Stimulated activated CD4-positive, alpha-beta T cell treated with anti-CD3 and anti-CD28 coated beads, Interleukin-12 subunit alpha, Interleukin-12 subunit beta, amount 100 ng/mL, for 48 hours (primary cell): Measurements from ENCODE around the gene TNFRSF17.
"Not testable (repeated sequence)": the region's sequence is repeated elsewhere in the genome, so short reads cannot be mapped to it uniquely, and the experiment has no call there.

Experiments used
- DNase-seq, 3 donors: peaks; one replicate each; pipeline ENCODE4 v3.0.0-alpha.2; 2020; ENCODE audit warnings: low read depth in 2 of 3, low spot score in 1 of 3

TNFRSF17 gene

DNA sequence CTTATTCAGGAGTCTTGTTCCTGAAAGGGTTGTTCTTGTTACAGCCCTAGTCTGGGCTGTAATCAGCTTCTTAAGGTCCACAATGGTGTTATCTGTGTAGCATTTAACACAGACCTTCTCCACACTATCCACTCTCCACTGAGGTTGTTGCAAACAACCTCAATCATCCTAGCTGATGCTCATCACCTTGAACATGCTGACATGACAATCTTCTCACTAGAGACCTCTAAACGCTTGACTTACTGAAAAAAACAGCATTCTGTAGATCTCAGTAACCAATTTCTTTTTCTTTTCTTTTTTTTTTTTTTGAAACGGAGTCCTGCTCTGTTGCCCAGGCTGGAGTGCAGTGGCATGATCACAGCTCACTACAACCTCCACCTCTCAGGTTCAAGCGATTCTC lies 3.6 kb downstream of the TNFRSF17 start:
- no peak for DNase-seq

DNA sequence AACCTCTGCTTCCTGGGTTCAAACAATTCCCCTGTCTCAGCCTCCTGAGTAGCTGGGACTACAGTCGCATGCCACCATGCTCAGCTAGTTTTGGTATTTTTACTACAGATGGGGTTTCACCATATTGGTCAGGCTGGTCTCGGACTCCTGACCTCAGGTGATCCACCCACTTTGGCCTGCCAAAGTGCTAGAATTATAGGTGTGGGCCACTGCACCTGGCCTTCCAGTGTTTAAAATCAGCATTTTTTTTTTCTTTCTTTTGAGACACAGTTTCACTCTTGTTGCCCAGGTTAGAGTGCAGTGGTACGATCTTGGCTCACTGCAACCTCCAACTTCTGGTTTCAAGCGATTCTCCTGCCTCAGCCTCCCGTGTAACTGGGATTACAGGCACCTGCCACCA lies 5.3 kb downstream of the TNFRSF17 start:
- not testable (repeated sequence) for DNase-seq

DNA sequence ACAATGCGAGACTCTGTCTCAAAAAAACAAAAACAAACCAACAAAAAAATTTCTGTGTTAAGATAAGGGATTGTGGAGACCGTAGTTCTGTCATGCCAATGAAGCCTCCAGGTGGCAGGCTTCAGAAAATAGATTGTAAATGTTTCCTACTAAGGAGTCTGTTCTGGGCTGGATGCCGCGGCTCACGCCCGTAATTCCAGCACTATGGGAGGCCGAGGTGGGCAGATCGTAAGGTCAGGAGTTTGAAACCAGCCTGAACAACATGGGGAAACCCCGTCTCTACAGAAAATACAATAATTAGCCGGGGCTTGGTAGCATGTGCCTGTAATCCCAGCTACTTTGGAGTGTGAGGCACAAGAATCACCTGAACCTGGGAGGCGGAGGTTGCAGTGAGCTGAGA lies 7.1 kb downstream of the TNFRSF17 start:
- DNase-seq, result no peak

DNA sequence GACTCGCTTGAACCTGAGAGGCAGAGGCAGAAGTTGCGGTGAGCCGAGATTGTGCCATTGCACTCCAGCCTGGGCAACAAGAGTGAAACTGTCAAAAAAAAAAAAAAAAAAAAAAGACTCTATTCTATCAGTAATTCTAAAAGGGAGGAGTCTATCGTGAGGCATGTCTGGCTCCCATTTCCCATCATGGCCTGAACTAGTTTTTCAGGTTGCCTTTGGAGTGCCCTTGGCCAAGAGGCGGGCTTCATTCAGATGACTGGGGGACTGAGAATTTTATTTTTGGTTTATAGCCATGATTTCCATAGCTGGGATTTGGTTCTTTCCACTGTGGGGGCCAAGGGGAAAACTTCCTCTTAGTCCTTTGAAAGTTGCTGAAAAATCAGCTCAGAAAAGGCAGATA lies 8.1 kb downstream of the TNFRSF17 start:
- DNase-seq, result no peak

DNA sequence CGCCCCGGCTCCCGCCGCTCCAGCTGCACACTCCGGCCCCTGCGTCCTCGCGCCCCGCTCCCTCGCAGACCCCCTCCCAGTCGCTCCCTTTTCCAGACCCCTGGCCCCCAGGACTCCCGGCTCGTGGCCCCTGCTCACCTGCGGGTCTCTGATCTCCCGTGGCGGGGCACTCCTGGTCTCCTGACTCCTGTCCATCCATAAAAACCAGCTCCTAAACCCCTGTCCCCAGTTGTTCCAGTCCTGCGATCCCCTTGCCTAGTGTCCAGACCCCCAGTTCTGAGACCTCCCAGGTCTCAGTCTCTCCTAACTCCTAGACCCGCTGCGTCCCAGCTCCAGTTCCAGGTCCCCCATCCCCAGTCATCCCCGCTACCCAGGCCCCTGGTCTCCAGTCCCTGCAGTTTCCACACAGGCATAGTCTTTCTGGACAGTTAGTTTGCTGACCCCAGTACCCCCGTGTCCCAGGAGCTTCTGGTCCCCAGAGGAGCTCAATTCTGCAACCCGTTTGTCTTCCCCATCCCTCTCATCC lies 11.9 kb downstream of the TNFRSF17 start:
- no peak for DNase-seq

DNA sequence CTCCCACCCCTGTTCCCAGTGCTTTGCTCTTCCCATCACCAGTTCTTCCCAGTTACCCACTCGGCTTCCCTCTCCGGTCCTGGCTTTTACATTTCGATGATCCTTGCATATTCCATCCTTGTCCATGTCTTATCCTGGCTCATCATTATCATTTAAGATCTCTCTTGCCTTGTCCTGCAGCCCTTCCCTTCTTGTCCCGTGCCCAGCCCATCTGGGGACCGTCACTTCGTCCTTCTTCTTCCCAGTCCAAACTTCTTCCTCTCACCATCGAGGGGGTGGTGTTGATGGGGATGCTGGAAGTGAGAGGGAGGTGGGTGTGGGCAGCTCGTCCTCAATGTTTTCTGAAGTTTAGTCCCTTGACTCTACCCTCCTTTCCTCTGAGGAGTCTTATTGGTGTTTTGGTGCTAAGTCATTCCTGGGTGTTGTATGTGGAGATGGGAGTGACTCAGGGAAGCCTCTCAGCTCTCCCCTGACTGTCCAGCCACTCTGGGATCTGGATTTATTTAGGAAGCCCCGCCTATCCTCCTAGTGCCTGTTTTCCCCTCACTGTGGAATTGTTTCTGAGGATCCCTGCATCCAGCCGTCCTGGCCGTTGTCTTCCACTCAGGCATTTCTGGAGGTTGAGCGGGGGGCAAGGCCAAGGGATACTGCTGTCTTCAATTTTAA lies 12.5 kb downstream of the TNFRSF17 start:
- no peak for DNase-seq

DNA sequence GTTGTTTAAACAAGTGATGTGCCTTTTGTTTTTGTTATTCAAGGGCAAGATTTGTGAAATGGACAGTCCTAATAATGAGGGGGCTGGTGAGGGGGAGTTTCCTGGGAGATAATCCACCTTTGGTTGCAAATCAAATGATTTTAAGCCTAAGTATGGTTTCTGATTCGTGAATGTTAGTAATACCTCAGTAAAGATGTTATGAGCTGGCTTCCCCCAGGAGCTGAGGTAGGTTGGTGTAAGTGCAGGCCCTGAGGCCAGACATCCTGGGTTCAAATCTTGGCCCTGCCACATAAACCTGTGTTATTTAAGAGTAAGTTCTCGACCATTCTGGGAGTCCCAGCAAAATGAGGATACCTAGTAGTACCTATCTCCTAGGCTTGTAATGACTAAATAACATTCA lies 13.1 kb downstream of the TNFRSF17 start:
- no peak for DNase-seq

DNA sequence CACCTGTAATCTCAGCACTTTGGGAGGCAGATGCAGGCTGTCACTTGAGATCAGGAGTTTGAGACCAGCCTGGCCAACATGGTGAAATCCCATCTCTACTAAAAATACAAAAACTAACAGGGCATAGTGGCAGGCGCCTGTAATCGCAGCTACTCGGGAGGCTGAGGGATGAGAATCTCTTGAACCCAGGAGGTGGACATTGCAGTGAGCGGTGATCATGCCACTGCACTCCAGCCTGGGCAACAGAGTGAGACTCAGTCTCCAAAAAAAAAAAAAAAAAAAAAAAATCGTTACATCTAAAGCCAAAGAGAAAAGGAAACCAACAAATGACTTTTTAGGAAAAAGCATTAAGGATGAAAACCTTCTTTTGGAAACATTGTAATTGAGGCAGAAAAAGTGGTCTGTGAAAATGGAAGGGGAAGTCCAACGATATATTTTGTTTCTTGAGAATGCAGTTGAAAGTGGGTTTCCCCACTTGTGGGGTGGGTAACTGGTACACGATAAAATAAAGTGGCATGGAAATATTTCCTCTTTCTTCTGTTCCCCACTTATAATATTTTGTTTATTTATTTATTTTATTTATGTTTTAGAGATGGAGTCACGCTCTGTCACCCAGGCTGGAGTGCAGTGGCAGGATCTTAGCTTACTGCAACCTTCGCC lies 14.1 kb downstream of the TNFRSF17 start:
- DNase-seq, result no peak

DNA sequence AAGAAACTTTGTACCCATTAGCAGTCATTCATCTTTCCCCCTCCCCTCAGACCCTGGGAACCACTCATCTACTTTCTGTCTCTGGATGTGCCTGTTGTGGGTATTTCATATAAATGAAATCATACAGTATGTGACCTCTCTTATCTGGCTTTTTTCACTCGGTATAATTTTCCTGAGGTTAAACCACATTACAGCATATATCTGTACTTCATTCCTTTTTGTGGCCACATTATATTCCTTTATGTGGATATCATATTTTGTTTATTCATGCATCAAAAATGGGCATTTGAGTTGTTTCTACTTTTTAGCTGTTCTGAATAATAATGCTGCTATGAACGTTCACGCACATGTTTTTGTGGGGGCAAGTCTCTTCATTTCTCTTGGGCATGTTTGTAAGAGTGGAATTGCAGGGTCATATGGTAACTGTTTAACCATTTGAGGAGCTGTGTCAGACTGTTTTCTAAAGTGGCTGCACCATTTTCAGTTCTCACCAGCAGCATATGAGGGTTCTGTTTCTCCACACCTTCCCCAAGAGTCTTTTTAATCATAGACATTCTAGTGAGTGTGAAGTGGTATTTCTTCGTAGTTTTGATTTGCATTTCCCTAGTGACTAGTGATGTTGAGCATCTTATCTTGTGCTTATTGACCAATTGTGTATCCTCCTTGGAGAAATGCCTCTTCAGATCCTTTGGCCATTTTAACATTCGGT lies 15.3 kb downstream of the TNFRSF17 start:
- DNase-seq, result no peak

DNA sequence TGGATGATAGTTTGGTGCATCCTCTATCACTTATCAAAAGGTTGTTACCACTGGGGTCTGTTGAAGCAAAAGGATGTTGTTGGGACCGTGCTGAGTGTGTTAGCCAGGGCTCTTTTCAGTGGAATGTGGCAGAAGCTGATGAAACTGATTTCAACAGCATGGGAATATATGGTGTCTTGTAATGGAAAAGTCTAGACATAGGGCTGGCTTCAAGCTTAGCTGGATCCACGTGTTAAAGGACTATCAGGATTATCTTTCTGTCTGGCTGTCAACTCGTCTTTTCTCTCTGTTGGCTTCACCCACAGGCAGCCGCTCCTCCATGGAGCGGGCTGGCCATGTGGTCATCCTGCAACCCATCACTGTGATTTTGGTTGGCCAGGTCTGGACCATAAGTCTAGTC lies 20.2 kb downstream of the TNFRSF17 start:
- no peak for DNase-seq

DNA sequence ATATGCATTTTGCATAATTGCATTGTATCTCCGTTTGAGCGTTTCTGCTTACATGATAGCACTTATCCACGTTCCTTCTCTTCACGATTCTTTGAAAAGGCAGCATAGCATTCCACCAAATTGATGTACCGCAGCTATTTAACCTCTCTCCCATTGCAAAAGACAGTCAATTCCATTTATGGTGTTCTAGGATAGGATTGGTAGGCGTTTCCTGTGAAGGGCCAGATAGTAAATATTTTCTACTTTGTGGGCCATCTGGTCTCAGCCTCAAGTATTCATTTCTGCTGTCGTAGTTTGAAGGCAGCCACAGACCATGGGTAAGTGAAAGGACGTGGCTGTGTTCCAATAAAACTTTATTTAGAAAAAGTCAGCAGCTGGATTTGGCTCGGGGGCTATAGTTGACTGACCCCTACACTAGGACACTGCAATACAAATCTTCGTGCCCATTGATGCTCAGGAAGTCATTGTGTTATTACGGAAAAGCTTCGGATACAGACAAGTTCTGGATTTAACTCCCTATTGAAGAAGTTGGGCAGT lies 21.6 kb downstream of the TNFRSF17 start:
- no peak for DNase-seq

DNA sequence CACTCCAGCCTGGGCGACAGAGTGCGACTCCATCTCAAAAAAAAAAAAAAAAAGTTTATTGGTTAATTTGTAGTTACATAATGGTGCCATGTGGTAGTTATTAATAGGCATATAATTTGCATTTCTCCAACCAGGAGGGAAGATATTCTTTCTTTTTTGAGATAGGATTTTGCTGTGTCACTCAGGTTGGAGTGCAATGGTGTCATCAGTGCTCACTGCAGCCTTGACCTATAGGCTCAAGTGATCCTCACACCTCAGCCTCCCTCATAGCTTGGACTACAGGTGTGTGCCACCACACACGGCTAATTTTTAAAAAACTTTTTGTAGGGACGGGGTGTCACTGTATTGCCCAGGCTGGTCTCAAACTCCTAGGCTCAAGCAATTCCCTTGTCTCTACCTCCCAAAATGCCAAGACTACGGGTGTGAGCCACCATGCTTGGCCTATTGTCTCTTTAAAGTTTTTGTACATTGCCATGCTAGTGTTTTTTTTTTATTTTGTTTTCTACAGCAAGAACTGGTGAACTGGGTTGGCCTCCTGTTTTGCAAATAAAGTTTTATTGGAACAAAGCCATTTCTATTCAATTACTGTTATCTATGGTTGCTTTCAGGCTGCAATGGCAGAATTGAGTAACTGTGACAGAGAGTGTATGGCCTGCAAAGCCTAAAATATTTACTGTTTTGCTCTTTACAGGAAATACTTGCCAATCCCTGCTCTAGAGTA lies 23.4 kb downstream of the TNFRSF17 start:
- DNase-seq, result no peak

DNA sequence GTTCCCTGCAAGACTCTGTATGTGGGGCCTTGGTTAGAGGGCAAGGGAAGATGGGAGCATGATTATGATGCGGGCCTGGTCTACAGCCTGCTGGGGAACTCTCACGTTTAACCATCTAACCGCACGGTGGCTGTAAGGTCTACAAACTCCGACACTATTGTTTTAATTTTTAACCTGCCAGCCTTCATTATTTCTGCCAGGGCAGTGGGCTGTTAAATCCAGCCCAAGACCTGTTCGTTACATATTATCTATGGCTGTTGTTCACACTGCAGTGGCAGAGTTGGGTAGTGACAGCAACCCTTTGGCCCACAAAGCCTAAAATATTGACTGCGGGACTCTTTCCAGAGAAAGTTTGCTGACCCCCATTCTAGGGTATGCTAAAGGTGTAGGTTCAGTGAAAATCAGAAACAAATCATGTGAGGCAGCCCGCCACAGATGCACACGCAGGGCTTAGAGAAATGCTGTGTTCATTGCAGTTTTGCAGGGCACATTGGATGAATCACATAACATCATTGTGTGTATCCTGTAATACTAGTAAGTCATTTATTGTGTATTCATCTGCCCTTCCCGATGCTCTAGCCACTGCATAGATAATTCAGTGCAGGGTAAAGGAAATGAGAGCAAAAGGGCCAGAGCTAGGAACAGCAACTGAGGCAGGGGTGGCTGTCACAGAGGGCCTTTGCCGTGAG lies 25.8 kb downstream of the TNFRSF17 start:
- DNase-seq, result no peak

DNA sequence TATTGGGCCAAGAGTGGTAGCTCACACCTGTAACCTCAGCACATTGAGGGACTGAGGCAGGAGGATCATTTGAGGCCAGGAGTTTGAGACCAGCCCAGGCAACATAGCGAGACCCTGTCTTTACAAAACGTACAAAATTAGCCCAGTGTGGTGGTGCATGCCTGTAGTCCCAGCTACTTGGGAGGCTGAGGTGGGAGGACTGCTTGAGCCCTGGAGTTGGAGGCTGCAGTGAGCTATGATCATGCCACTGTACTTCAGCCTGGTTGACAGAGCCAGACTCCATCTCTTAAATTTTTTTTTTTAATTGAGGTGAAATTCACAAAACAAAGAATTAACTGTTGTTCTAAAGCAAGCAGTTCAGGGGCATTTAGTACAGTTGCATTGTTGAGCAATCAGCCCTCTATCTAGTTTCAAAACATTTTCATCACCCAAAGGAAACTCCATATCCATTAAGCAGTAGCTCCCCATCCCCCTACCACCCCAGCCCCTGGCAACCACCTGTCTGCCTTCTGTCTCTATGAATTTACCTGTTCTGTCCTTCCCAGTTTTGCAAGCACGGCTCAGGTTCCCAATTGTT lies 27.1 kb downstream of the TNFRSF17 start:
- DNase-seq, result no peak

DNA sequence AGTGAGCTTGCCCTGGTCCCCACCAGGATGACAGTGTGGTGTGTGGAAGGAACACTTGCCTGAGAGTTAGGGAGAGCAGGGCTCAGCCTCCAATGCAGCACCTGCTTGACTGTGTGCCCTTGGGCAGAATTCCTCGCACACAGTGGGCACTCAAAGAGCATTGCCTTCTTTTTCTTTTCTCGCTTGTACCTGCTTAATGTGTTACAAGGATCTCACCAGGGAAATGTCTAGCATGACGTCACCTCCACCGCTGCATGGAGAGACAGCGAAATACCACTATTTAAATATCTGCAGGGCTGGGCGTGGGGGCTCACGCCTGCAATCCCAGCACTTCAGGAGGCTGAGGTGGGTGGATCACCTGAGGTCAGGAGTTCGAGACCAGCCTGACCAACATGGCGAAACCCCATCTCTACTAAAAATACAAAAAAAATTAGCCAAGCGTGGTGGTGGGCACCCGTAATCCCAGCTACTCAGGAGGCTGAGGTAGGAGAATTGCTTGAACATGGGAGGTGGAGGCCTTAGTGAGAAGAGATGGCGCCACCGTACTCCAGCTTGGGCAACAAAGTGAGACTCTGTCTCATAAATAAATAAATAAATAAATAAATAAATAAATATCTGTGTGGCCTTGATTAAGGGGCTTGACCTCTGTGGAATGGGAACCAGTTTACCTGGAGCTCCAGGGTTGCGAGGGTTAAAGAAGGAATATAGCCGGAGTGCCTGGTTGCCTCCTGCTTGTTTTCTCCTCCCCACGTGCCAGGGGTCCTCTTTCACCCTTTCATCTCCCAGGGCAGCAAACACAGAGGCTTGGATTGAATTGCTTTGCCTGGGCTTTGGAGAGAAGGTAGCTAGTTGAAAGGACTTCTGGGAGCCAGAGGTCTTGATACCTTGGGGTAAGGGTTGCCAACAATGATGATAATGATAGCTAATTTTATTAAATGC lies 27.8 kb downstream of the TNFRSF17 start:
- DNase-seq, result no peak

DNA sequence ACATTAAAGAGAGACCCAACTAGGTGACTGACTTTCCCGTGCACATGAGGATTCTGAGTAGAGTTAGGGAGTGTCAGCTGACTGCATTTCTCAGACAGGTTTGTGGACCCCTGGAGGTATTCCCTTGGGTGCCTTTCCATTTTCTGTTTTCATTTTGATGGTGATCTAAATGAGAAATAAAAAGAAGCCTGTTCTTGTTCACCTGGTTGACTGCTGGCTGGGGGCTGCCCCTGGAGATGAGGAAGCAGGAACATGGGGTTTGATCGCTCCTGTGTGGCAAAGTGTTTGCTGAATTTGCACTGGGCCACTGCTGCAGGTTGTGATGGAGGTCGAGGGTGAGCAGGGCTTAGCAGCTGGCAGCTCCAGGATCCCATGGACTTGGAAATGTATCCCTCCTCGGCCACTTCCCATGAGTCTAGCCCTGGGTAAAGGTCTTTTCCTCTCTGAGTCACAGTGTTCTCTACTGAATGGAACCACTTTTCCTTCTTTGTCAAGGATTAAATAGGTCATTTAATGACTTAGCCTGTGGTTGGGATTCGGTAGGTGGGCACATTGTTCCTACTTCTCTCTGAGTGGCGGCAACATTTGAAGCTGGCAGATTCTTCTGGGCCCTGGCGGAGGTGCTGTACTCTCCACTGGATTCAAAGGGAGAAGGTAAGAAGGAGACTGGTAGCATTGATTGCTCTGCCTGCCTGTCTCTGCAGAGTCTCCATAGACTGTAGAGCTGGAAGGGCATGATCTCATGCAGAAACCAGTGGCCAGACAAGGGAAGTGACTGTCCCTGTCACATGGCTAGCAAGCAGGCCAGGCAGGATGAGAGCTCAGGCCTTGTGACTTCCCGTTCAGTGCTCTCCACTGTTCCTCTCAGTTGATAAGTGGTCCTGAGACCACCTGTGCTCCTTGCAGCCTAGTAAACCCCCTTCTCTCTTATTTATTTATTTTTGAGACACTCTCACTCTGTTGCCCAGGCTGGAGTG lies 29.4 kb downstream of the TNFRSF17 start:
- no peak for DNase-seq

DNA sequence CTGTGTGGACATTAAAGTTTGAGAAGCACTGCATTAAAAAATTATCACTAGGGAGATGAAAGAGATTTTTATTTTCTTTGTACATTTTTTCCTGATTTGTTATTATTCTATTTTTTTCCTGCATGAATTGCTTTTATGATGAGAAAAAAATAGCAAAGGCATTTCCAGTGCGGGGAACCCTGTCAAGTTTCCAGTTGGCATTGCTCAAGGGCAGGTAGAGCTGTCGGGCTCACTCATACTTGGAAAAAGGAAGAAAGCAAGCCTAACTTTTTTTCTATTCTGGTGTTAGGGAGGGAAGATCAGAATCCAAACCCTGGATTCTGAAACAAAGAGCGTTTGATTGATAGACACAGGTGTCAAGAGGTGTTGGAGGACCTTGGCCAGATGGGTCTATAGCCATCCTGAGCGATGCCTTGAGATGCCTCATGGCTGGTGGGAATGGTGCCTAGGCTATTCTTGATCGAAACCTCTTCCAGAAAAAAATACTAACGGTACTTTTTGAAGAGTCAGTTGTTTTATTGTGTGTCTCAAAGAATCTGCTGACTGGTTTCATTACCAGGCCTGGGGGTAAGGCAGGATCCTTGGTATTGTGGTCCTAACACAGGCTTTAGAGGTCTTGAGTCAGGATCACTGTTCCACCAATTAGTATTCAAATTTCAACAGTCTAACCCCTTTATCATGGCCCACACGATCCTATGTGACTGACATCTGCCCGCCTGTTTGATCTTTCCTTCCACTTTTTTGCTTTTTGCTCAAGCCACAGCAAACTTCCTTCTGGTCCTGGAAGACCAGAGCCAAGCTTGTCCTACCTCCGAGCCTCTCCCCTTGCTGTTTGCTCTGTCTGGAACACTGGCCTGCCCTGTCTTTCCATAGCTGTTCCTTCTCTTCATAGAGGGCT lies 31.7 kb downstream of the TNFRSF17 start:
- DNase-seq, result no peak
